Measurements from ENCODE around the gene TECTA. TPM values are rescaled to one million over a fixed set of nuclear protein-coding genes. Genes with fewer than 3 reads are reported as not detected.

TECTA gene
- total RNA-seq, 4 donors from 2014 or later, result under 0.01 to 2.8 (median 1.1) TPM; not detected in 1

DNA sequence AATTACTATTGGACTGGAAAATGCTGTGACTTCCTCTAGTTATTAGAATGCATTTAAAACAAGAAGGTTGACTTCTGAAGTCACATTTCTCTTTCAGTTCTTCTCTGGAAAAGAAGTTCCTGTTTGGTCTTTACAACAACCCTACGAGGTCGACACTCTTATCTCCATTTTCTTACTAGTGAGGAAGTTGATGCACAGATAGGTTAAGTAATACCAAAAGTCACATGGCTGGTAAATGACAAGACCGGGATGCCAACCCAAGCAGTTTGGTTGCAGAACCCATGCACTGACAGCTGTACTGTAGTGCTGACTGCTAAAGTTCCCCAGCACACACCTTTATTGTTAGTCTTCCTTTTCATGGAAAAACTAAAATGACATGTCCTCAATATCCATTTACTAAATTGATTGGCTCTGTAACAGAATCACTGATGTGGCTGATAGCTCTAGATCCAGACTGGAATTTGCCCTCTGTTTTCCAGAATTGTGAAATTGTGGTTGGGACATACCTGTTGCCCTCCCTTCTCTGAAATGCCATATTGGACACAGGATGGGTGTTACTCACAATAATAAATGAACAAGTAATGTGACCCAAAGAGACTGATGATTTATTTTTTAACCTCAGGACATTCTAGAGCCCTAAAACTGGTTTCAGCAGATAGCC, 9.4 kb upstream of the TECTA start:
- no peak for TF ChIP-seq POLR2A (IDR thresholded peaks at IDR 0.05)
- TF ChIP-seq, protein P1, sequence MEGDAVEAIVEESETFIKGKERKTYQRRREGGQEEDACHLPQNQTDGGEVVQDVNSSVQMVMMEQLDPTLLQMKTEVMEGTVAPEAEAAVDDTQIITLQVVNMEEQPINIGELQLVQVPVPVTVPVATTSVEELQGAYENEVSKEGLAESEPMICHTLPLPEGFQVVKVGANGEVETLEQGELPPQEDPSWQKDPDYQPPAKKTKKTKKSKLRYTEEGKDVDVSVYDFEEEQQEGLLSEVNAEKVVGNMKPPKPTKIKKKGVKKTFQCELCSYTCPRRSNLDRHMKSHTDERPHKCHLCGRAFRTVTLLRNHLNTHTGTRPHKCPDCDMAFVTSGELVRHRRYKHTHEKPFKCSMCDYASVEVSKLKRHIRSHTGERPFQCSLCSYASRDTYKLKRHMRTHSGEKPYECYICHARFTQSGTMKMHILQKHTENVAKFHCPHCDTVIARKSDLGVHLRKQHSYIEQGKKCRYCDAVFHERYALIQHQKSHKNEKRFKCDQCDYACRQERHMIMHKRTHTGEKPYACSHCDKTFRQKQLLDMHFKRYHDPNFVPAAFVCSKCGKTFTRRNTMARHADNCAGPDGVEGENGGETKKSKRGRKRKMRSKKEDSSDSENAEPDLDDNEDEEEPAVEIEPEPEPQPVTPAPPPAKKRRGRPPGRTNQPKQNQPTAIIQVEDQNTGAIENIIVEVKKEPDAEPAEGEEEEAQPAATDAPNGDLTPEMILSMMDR (IDR thresholded peaks at IDR 0.05), result no peak
- Histone ChIP-seq H3K27me3 (no peaks in the 10 kb centered on the region), H3K27ac (no peak overlapping the region), H3K36me3 (no peaks in the 10 kb centered on the region), H3K4me3 (no peak overlapping the region), H3K9me3 (no peaks in the 10 kb centered on the region), H3K4me1 (no peaks in the 10 kb centered on the region)
- intact Hi-C loops (cut with DNase I; ENCODE audit: low total_unique reads), result no loop called here
- no peak for DNase-seq

DNA sequence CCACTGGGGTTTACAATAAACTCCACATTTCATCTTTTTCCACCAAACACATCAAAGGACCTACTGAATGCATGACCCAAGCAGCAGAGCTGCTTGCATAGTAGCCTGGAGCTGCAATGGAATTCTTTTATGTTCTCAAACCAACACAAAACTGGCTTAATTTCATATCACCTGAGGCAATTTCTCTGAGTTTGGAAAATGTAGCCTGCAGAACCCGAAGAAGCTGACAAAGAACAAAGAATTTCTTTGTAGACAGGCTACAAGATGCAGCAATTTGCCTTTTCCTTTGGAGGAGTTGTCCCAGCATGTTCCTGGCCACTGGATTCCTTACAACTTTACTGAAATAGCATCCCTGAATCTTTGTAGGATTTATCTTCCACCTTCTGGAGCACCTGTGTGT, 5.5 kb upstream of the TECTA start:
- Histone ChIP-seq H3K4me3 (no peak overlapping the region), H3K27me3 (no peaks in the 10 kb centered on the region), H3K4me1 (no peaks in the 10 kb centered on the region), H3K36me3 (no peaks in the 10 kb centered on the region), H3K27ac (no peak overlapping the region), H3K9me3 (no peaks in the 10 kb centered on the region)
- intact Hi-C loops (cut with DNase I; ENCODE audit: low total_unique reads), result no loop called here
- no peak for DNase-seq
- TF ChIP-seq POLR2A (IDR thresholded peaks at IDR 0.05), result no peak
- TF ChIP-seq, protein P1 (IDR thresholded peaks at IDR 0.05), result no peak

DNA sequence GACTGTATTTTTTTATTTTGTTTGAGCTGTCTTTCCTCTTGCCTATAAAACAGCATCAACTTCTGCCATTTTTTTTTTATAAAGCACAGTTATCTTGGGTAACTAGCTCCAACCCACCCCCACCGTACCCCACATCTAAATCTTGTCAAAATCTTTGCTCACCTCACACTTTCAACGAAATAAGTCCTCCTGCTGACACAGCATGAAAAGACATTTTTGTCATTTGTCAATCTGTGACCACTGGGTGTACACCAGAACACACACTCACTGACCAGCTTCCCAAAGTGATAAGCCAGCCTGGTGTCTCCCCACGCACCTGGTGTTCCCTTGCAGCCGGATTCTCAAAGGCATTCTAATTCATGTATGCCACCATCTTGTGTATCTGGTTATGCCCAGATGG, 1.7 kb upstream of the TECTA start:
- intact Hi-C loops (cut with DNase I; ENCODE audit: low total_unique reads), result no loop called here

DNA sequence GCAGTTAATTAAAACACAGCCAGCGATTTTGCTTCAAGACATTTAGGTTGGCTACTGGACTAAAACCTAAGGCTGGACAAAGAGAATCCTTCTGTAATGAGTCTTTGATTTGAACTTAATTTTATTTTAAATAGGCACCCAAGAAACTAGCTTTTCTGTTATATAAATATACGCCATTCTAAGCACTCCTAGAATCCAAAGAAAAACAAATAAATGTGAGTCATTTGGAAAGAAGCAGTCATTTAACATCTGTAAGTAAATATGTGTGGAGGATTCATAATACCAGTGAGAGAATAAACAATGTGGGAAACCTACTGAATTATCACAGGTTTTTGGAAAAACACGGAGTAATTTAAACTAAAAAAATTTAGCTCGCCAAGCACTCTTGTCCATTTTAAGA, 1.2 kb upstream of the TECTA start:
- H3K9me3 ChIP-seq, result no peaks in the 10 kb centered on the region
- H3K4me1 ChIP-seq, result no peaks in the 10 kb centered on the region
- H3K27ac ChIP-seq, result no peak overlapping the region
- H3K27me3 ChIP-seq, result no peaks in the 10 kb centered on the region
- no peak for DNase-seq
- no peaks in the 10 kb centered on the region for H3K36me3 ChIP-seq
- no peak overlapping the region for H3K4me3 ChIP-seq
- intact Hi-C loops (cut with DNase I; ENCODE audit: low total_unique reads), result no loop called here
- TF ChIP-seq, protein P1 (IDR thresholded peaks at IDR 0.05), result no peak
- TF ChIP-seq POLR2A (IDR thresholded peaks at IDR 0.05), result no peak

More for the DNA sequence above, 1.7 kb upstream of the TECTA start:
- H3K36me3 ChIP-seq, result no peaks in the 10 kb centered on the region
- H3K4me3 ChIP-seq, result no peak overlapping the region
- H3K4me1 ChIP-seq, result no peaks in the 10 kb centered on the region
- no peak for DNase-seq
- TF ChIP-seq, protein P1 (IDR thresholded peaks at IDR 0.05), result no peak
- TF ChIP-seq POLR2A (IDR thresholded peaks at IDR 0.05), result no peak
- H3K27me3 ChIP-seq, result no peaks in the 10 kb centered on the region
- no peak overlapping the region for H3K27ac ChIP-seq
- H3K9me3 ChIP-seq, result no peaks in the 10 kb centered on the region

DNA sequence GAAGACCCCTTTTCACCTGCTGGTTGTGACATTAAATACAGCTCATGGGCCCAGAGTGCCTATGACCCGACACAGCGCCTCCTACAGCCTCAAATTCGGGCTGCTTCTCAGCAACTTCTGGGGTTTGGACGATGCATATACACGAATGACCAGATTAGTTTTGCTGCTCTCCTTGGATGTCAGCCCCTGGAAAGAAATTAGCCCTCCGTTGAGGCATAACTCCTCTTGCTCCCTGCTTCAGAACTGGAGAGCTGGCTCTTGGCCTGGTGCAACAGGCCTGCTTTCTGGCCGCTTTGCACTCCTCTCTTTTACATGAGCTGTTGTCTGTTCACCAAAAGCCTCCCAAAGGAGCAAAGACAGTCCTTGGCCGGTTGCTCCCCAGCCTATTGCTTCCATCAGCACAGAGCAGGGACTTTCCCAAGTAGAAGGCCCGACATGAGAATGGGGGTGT, 3.3 kb downstream of the TECTA start:
- H3K9me3 ChIP-seq, result no peaks in the 10 kb centered on the region
- peak overlapping the region in 1 of 2 donors; percentile 45 for H3K27ac ChIP-seq
- DNase-seq, result peak; percentile 23 to 60
- no peaks in the 10 kb centered on the region for H3K36me3 ChIP-seq
- intact Hi-C loops (cut with DNase I; ENCODE audit: low total_unique reads), result no loop called here
- TF ChIP-seq, protein P1 (IDR thresholded peaks at IDR 0.05), result peak in 1 of 4 experiments; percentile 10
- TF ChIP-seq POLR2A (IDR thresholded peaks at IDR 0.05), result no peak
- H3K4me3 ChIP-seq, result no peak overlapping the region
- peaks cover 0 to 6% of the 10 kb centered on the region in 2 donors for H3K4me1 ChIP-seq
- H3K27me3 ChIP-seq, result no peaks in the 10 kb centered on the region
